H9 (cell line): ENCODE data around the gene INMT. TPM values are rescaled to one million over a fixed set of nuclear protein-coding genes. Genes with fewer than 3 reads are reported as not detected.

Experiments
- DNase-seq: peaks from one replicate; pipeline ENCODE4 v3.0.0-alpha.2; 2017
- H2AFZ ChIP-seq: one replicate; pipeline ENCODE4 v1.6.1; 2013; ENCODE audit warnings: mild to moderate bottlenecking, low read length, control low read depth, moderate library complexity
- H2AK5ac ChIP-seq: 2 replicates; pipeline ENCODE4 v1.6.1; 2013; ENCODE audit warnings: low read length, control low read depth, mixed read lengths; ENCODE audit not compliant: insufficient read length
- H2BK120ac ChIP-seq: one replicate; pipeline ENCODE4 v1.6.1; 2013; ENCODE audit warnings: low read depth, mild to moderate bottlenecking, low read length, control low read depth, inconsistent platforms; ENCODE audit not compliant: poor library complexity, severe bottlenecking
- H2BK12ac ChIP-seq: 2 replicates; pipeline ENCODE4 v1.6.1; 2013; ENCODE audit warnings: low read length, control low read depth, mixed read lengths, low read depth; ENCODE audit not compliant: insufficient read length
- H2BK15ac ChIP-seq: 2 replicates; pipeline ENCODE4 v1.6.1; 2013; ENCODE audit warnings: low read depth, low read length, control low read depth
- H2BK20ac ChIP-seq: one replicate; pipeline ENCODE4 v1.6.1; 2013; ENCODE audit warnings: low read depth, mild to moderate bottlenecking, low read length, control low read depth, inconsistent platforms; ENCODE audit not compliant: poor library complexity, severe bottlenecking
- H2BK5ac ChIP-seq: 2 replicates; pipeline ENCODE4 v1.6.1; 2013; ENCODE audit warnings: low read length, control low read depth, mixed read lengths; ENCODE audit not compliant: insufficient read length
- H3K14ac ChIP-seq: 2 replicates; pipeline ENCODE4 v1.6.1; 2013; ENCODE audit warnings: low read length, control low read depth; ENCODE audit not compliant: insufficient read depth
- H3K18ac ChIP-seq: 2 replicates; pipeline ENCODE4 v1.6.1; 2013; ENCODE audit warnings: low read depth, mild to moderate bottlenecking, mixed read lengths, low read length, control low read depth; ENCODE audit not compliant: insufficient read length
- H3K23ac ChIP-seq: 2 replicates; pipeline ENCODE4 v1.6.1; 2013; ENCODE audit warnings: low read length, control low read depth, mixed read lengths, low read depth; ENCODE audit not compliant: insufficient read length
- H3K23me2 ChIP-seq: 2 replicates; pipeline ENCODE4 v1.6.1; 2013; ENCODE audit warnings: low read depth, mild to moderate bottlenecking, mixed read lengths, low read length, control low read depth; ENCODE audit not compliant: insufficient read length, poor library complexity, severe bottlenecking
- H3K27ac ChIP-seq: 2 replicates; pipeline ENCODE4 v1.5.1; 2013; ENCODE audit warnings: low read length, control low read depth, mixed read lengths, low read depth; ENCODE audit not compliant: insufficient read length
- H3K27me3 ChIP-seq: 2 replicates; pipeline ENCODE4 v1.6.1; 2013; ENCODE audit warnings: low read length, control low read depth, inconsistent platforms; ENCODE audit not compliant: insufficient read depth
- H3K4ac ChIP-seq: 2 replicates; pipeline ENCODE4 v1.6.1; 2013; ENCODE audit warnings: low read depth, mild to moderate bottlenecking, control low read depth, inconsistent platforms, low read length, moderate library complexity
- H3K4me1 ChIP-seq: 2 replicates; pipeline ENCODE4 v1.6.1; 2013; ENCODE audit warnings: low read length, control low read depth, inconsistent platforms; ENCODE audit not compliant: insufficient read depth
- H3K4me2 ChIP-seq: 2 replicates; pipeline ENCODE4 v1.6.1; 2013; ENCODE audit warnings: low read length, control low read depth, mixed read lengths; ENCODE audit not compliant: insufficient read length, insufficient read depth
- H3K56ac ChIP-seq: 2 replicates; pipeline ENCODE4 v1.6.1; 2013; ENCODE audit warnings: low read depth, mild to moderate bottlenecking, mixed read lengths, low read length, control low read depth; ENCODE audit not compliant: insufficient read length
- H3K79me1 ChIP-seq: 2 replicates; pipeline ENCODE4 v1.6.1; 2013; ENCODE audit warnings: low read depth, mild to moderate bottlenecking, moderate library complexity, low read length, control low read depth, inconsistent platforms; ENCODE audit not compliant: insufficient read depth, poor library complexity, severe bottlenecking
- H3K79me2 ChIP-seq: 2 replicates; pipeline ENCODE4 v1.6.1; 2013; ENCODE audit warnings: low read length, control low read depth, inconsistent platforms; ENCODE audit not compliant: insufficient read depth
- H3K9ac ChIP-seq: 2 replicates; pipeline ENCODE4 v1.6.1; 2013; ENCODE audit warnings: low read length, control low read depth, mixed read lengths; ENCODE audit not compliant: insufficient read length; ENCODE audit errors: extremely low read depth
- H3K9me3 ChIP-seq: one replicate; pipeline ENCODE4 v1.6.1; 2013; ENCODE audit warnings: low read depth, low read length, inconsistent platforms; ENCODE audit not compliant: control insufficient read depth
- H3T11ph ChIP-seq: one replicate; pipeline ENCODE4 v1.6.1; 2013; ENCODE audit warnings: mild to moderate bottlenecking, low read length, control low read depth, inconsistent platforms
- H4K20me1 ChIP-seq: one replicate; pipeline ENCODE4 v1.6.1; 2013; ENCODE audit not compliant: control insufficient read depth, insufficient read length, insufficient read depth
- H4K5ac ChIP-seq: 2 replicates; pipeline ENCODE4 v1.6.1; 2013; ENCODE audit warnings: low read depth, mild to moderate bottlenecking, mixed read lengths, low read length, control low read depth; ENCODE audit not compliant: insufficient read length
- H4K8ac ChIP-seq: replicated peaks from 2 replicates; pipeline ENCODE4 v1.6.1; 2013; ENCODE audit warnings: low read length, control low read depth, mixed read lengths, low read depth; ENCODE audit not compliant: insufficient read length
- H4K91ac ChIP-seq: 2 replicates; pipeline ENCODE4 v1.6.1; 2013; ENCODE audit warnings: low read depth, mild to moderate bottlenecking, moderate library complexity, mixed read lengths, low read length, control low read depth; ENCODE audit not compliant: insufficient read length
- H3K27ac Mint-ChIP-seq, 3 experiments: 2 replicates in 2 of 3; 3 replicates in 1 of 3; pipeline ENCODE4 v1.8.0; 2020 to 2021; ENCODE audit warnings: mixed read lengths in 3 of 3, mild to moderate bottlenecking in 1 of 3, moderate library complexity in 1 of 3
- H3K27me3 Mint-ChIP-seq: 2 replicates; pipeline ENCODE4 v1.8.0; 2021; ENCODE audit warnings: low read depth, mild to moderate bottlenecking, moderate library complexity, mixed read lengths
- H3K36me3 Mint-ChIP-seq, 3 experiments: 2 replicates in 2 of 3; 3 replicates in 1 of 3; pipeline ENCODE4 v1.8.0; 2020 to 2021; ENCODE audit warnings: low read depth in 3 of 3, mixed read lengths in 3 of 3; ENCODE audit not compliant: insufficient read depth in 1 of 3
- H3K4me1 Mint-ChIP-seq, 2 experiments: 2 replicates each; pipeline ENCODE4 v1.8.0; 2020; ENCODE audit warnings: mixed read lengths in 2 of 2
- H3K4me3 Mint-ChIP-seq, 2 experiments: 2 replicates in 1 of 2; 3 replicates in 1 of 2; pipeline ENCODE4 v1.8.0; 2020 to 2021; ENCODE audit warnings: mild to moderate bottlenecking in 2 of 2, mixed read lengths in 2 of 2, moderate library complexity in 1 of 2
- H3K9me3 Mint-ChIP-seq, 2 experiments: 2 replicates in 1 of 2; 3 replicates in 1 of 2; pipeline ENCODE4 v1.8.0; 2020; ENCODE audit warnings: mild to moderate bottlenecking in 2 of 2, mixed read lengths in 2 of 2, moderate library complexity in 1 of 2
- WGBS: extraction: QIAGEN DNeasy Blood & Tissue Kit; methylation state at CpG from one replicate; pipeline ENCODE4 v1.1.7; 2013; ENCODE audit warnings: missing lambda C conversion rate, low lambda C conversion rate, mixed read lengths; ENCODE audit not compliant: insufficient read length; ENCODE audit errors: extremely low coverage; 5-methylcytosine and 5-hydroxymethylcytosine counted together
- total RNA-seq: library from RNA; stranded (reverse); gene quantifications from 2 replicates; pipeline ENCODE4 v1.2.1, GENCODE V29; 2021
- TF ChIP-seq, protein P1 (sequence below): fragments of 200-600 bp; sonication (generic); conservative IDR thresholded peaks from 3 replicates; pipeline ENCODE4 v1.8.0; 2021; ENCODE audit warnings: antibody characterized with exemption, mild to moderate bottlenecking

The INMT gene
- total RNA-seq, 1 experiment from 2014 or later = 0.70 TPM

DNA sequence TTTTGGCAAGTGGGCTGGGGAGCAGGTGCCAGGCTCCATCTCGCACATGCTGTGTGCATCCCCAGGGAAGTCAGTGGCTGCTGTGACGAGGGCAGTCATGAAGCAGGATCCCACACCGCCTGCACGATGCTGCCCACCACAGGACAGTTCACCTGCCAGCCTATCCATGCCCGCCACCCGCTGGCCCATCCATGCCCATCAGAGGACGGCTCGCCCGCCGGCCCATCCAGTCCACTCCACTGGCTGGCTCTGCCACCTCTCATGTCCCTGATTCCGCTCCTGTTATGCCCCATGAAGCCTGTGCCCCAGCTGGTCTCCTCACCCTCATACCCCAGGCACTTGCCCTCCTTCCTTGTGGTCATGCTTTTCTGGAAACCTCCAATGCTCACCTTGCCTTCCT, 18.2 kb upstream of the INMT start:
- Histone ChIP-seq H4K8ac (no peak overlapping the region), H3K14ac (no peak overlapping the region), H3K4me2 (no peak overlapping the region), H4K91ac (no peak overlapping the region), H3K4ac (no peak overlapping the region), H3K79me1 (no peaks in the 10 kb centered on the region), H3K18ac (no peak overlapping the region), H2BK12ac (no peak overlapping the region), H4K5ac (no peak overlapping the region), H2BK15ac (no peak overlapping the region), H3K27me3 (no peaks in the 10 kb centered on the region), H3K9me3 (no peaks in the 10 kb centered on the region), H3K56ac (no peak overlapping the region), H3K4me1 (0 out of 2 replicates have a peak, but pooled peaks cover under 1% of the 10 kb centered on the region), H2BK5ac (no peak overlapping the region), H4K20me1 (no peaks in the 10 kb centered on the region), H3K23me2 (no peaks in the 10 kb centered on the region), H3K9ac (no peak overlapping the region), H2BK120ac (no peak overlapping the region), H3T11ph (no peak overlapping the region), H3K27ac (no peak overlapping the region), H3K23ac (no peak overlapping the region), H2BK20ac (no peak overlapping the region), H2AFZ (no peak overlapping the region), H3K79me2 (no peaks in the 10 kb centered on the region), H2AK5ac (no peak overlapping the region)
- Mint-ChIP-seq H3K27me3 (peaks cover 13% of the 10 kb centered on the region), H3K36me3 (peaks cover 2 to 8% (median 3%) of the 10 kb centered on the region in 3 experiments; a peak in 3 of 7 replicates), H3K4me1 (peaks cover 14 to 22% of the 10 kb centered on the region in 2 experiments), H3K4me3 (no peak overlapping the region), H3K27ac (peak overlapping the region in 1 of 3 experiments; percentile 10; a peak in 1 of 7 replicates), H3K9me3 (peaks cover 3% of the 10 kb centered on the region in 2 experiments; a peak in 2 of 5 replicates)
- no peak for DNase-seq
- WGBS = no CpG with 5 or more reads among the region's 11 CpGs
- TF ChIP-seq, protein P1, sequence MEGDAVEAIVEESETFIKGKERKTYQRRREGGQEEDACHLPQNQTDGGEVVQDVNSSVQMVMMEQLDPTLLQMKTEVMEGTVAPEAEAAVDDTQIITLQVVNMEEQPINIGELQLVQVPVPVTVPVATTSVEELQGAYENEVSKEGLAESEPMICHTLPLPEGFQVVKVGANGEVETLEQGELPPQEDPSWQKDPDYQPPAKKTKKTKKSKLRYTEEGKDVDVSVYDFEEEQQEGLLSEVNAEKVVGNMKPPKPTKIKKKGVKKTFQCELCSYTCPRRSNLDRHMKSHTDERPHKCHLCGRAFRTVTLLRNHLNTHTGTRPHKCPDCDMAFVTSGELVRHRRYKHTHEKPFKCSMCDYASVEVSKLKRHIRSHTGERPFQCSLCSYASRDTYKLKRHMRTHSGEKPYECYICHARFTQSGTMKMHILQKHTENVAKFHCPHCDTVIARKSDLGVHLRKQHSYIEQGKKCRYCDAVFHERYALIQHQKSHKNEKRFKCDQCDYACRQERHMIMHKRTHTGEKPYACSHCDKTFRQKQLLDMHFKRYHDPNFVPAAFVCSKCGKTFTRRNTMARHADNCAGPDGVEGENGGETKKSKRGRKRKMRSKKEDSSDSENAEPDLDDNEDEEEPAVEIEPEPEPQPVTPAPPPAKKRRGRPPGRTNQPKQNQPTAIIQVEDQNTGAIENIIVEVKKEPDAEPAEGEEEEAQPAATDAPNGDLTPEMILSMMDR = no peak
